ENCODE measurements around the gene OGFR. TPM values are rescaled to one million over a fixed set of nuclear protein-coding genes. Genes with fewer than 3 reads are reported as not detected.

OGFR gene
- total RNA-seq, 6 experiments from 2014 or later = 37.8 to 42.2 (median 39.0) TPM

- TF ChIP-seq, protein P1, sequence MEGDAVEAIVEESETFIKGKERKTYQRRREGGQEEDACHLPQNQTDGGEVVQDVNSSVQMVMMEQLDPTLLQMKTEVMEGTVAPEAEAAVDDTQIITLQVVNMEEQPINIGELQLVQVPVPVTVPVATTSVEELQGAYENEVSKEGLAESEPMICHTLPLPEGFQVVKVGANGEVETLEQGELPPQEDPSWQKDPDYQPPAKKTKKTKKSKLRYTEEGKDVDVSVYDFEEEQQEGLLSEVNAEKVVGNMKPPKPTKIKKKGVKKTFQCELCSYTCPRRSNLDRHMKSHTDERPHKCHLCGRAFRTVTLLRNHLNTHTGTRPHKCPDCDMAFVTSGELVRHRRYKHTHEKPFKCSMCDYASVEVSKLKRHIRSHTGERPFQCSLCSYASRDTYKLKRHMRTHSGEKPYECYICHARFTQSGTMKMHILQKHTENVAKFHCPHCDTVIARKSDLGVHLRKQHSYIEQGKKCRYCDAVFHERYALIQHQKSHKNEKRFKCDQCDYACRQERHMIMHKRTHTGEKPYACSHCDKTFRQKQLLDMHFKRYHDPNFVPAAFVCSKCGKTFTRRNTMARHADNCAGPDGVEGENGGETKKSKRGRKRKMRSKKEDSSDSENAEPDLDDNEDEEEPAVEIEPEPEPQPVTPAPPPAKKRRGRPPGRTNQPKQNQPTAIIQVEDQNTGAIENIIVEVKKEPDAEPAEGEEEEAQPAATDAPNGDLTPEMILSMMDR (IDR thresholded peaks at IDR 0.05) = no peak
- Mint-ChIP-seq H3K27ac (peak overlapping the region; percentile 88), H3K4me1 (ENCODE audit: low read depth) (peaks cover 38% of the 10 kb centered on the region), H3K27me3 (ENCODE audit: insufficient read depth) (peaks cover 2% of the 10 kb centered on the region; the same call in 1 of the 2 replicates), H3K36me3 (ENCODE audit: low read depth) (peaks cover 11% of the 10 kb centered on the region), H3K4me3 (peak overlapping the region; percentile 86), H3K9me3 (no peaks in the 10 kb centered on the region)
- peak; percentile 85 for DNase-seq
Measured at GRCh38 chr20:62794007-62794724, 10.5 kb upstream of the OGFR start.

DNA sequence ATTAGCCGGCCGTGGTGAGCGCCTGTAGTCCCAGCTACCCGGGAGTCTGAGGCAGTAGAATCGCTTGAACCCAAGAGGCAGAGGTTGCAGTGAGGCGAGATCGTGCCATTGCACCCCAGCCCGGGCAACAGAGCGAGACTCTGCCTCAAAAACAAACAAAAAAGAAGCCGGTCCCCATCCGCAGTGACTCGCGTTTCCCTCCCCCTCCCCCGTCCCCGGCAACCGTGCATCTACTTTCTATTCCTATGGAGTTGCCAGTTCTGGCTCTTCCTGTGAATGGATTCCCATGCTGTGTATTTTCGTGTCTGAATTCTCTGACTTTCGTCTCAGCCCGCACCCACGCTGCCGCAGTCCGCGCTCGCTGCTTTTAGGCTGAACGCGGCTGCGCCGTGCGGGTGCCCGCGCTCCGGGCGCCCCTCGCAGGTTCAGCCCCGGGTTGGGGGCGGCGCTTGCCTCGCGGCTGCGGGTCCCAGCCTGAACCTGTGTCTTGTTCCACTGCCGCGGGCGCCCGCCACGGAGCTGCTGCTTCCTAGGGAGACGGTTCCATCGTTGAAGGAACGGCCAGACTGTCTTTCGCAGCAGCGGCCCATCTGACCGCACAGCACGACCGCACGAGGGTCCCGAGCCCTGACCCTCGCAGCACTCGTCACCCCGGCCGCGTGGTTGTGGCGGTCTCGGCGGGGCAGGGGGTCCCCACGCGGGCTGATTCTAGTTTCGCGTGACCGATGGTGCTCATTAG is 9.4 kb upstream of the OGFR start:
- TF ChIP-seq, protein P1 (IDR thresholded peaks at IDR 0.05) = no peak
- DNase-seq = no peak
- H3K4me1 Mint-ChIP-seq (ENCODE audit: low read depth) = peaks cover 38% of the 10 kb centered on the region
- H3K9me3 Mint-ChIP-seq = no peaks in the 10 kb centered on the region
- H3K4me3 Mint-ChIP-seq = peak overlapping the region; percentile 86
- H3K27me3 Mint-ChIP-seq (ENCODE audit: insufficient read depth) = peaks cover 2% of the 10 kb centered on the region; the same call in 1 of the 2 replicates
- peaks cover 14% of the 10 kb centered on the region for H3K36me3 Mint-ChIP-seq (ENCODE audit: low read depth)
- peak overlapping the region; percentile 88 for H3K27ac Mint-ChIP-seq

- peaks cover 2% of the 10 kb centered on the region; the same call in 1 of the 2 replicates for H3K27me3 Mint-ChIP-seq (ENCODE audit: insufficient read depth)
- H3K4me1 Mint-ChIP-seq (ENCODE audit: low read depth) = peaks cover 29% of the 10 kb centered on the region
- TF ChIP-seq, protein P1 (IDR thresholded peaks at IDR 0.05) = no peak
- H3K9me3 Mint-ChIP-seq = no peaks in the 10 kb centered on the region
- DNase-seq = no peak
- peak overlapping the region; percentile 83 for H3K4me3 Mint-ChIP-seq
- no peak overlapping the region for H3K27ac Mint-ChIP-seq
- H3K36me3 Mint-ChIP-seq (ENCODE audit: low read depth) = peaks cover 14% of the 10 kb centered on the region
Measured at GRCh38 chr20:62796699-62797491, 7.7 kb upstream of the OGFR start.

DNA sequence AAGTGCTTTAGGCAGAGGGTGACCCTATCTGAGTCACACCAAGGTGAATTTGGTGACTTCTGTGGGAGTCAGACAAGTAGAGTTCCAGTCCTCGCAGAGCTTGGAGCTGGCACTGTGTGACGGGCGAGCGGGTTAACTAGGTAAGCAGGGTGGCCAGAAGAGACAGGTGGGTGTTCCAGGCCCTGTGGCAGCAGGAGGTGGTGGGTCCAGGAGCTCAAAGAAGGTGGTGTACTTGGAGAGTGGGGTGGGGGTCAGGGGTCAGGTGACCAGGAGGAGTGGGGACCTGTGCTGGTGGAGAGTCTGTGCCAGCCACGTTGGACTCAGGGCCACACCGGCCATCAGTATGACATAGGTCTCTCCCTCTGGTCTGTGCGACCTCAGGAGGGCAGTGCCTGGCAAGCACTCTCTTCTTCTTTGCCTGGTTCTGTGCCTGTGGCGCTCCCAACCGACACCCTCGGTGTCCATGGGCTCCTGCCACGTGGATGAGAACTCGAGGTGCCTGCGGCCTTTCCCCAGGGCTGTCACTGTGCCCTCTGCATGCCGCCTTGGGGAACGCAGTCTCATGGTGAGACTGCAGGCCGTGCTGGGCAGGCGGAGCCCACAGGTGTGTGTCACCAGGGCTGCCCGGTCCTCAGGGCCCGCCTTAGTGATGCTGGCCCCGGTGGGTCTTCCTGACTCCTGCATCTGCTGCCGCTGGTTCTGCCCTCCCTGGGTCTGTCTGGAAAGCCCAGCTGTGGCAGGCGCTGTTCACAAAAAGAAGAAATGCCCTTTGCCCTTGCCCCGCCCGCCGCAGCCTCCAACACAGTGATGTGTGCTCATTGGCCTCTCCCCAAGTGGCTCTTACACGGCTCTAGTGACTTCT is 6.7 kb upstream of the OGFR start:
- Mint-ChIP-seq H3K27ac (peak overlapping the region; percentile 16; the same call in 1 of the 2 replicates), H3K4me3 (peak overlapping the region; percentile 83), H3K9me3 (no peaks in the 10 kb centered on the region), H3K4me1 (ENCODE audit: low read depth) (peaks cover 19% of the 10 kb centered on the region), H3K27me3 (ENCODE audit: insufficient read depth) (peaks cover 2% of the 10 kb centered on the region; the same call in 1 of the 2 replicates), H3K36me3 (ENCODE audit: low read depth) (peaks cover 14% of the 10 kb centered on the region)
- TF ChIP-seq, protein P1 (IDR thresholded peaks at IDR 0.05) = 0 out of 2 replicates have a peak, but pooled peaks have one; percentile 10
- DNase-seq = no peak
